Esophagus muscularis mucosa (tissue), 4 donors: Measurements from ENCODE around the gene ANKMY2. TPM values are rescaled to one million over a fixed set of nuclear protein-coding genes. Genes with fewer than 3 reads are reported as not detected.
"Not testable (repeated sequence)": the region's sequence is repeated elsewhere in the genome, so short reads cannot be mapped to it uniquely, and the experiment has no call there.

ENCODE experiments used
- DNase-seq: peaks from one replicate; pipeline ENCODE4 v3.0.0-alpha.2; 2017; ENCODE audit errors: extremely low spot score
- H3K27ac ChIP-seq, 4 donors: fragments of 200-600 bp; sonication (generic); replicated peaks in 1 of 4; 1 replicate in 3 of 4; 2 replicates in 1 of 4; pipeline ENCODE4 v1.5.1; 2016 to 2019; ENCODE audit warnings: mild to moderate bottlenecking in 1 of 4
- H3K27me3 ChIP-seq, 4 donors: fragments of 200-600 bp; sonication (generic); one replicate each; pipeline versions ENCODE4 v1.5.1 to v1.6.0; 2016 to 2019
- H3K36me3 ChIP-seq, 4 donors: fragments of 200-600 bp; sonication (generic); one replicate each; pipeline ENCODE4 v1.5.1; 2016 to 2019
- H3K4me1 ChIP-seq, 4 donors: fragments of 200-600 bp; sonication (generic); one replicate each; pipeline ENCODE4 v1.5.1; 2016 to 2019
- H3K4me3 ChIP-seq, 4 donors: fragments of 200-600 bp; sonication (generic); 1 replicate in 2 of 4; 2 replicates in 2 of 4; pipeline ENCODE4 v1.5.1; 2016 to 2019; ENCODE audit warnings: mild to moderate bottlenecking in 4 of 4, moderate library complexity in 1 of 4
- H3K9me3 ChIP-seq, 4 donors: fragments of 200-600 bp; sonication (generic); 1 replicate in 3 of 4; 2 replicates in 1 of 4; pipeline ENCODE4 v1.5.1; 2016 to 2019
- CTCF ChIP-seq, 3 experiments: fragments of 200-600 bp in 2 of 3; fragments of 450-650 bp in 1 of 3; sonication (generic) in 2 of 3; IDR thresholded peaks; one replicate each; pipeline ENCODE4 v1.5.1; 2017 to 2019; ENCODE audit warnings: antibody characterized with exemption in 3 of 3, mild to moderate bottlenecking in 2 of 3, moderate library complexity in 1 of 3
- EP300 ChIP-seq: sonication (generic); formaldehyde crosslinking; IDR thresholded peaks from one replicate; pipeline ENCODE4 v1.6.1; 2017; ENCODE audit warnings: antibody characterized with exemption
- POLR2A ChIP-seq: fragments of 450-650 bp; IDR thresholded peaks from one replicate; pipeline ENCODE4 v1.6.1; 2017; ENCODE audit warnings: antibody characterized with exemption, moderate library complexity, mild to moderate bottlenecking, low read depth
- POLR2AphosphoS5 ChIP-seq, 2 donors: sonication (generic); formaldehyde crosslinking; IDR thresholded peaks; one replicate each; pipeline ENCODE4 v1.6.1; 2017; ENCODE audit warnings: antibody characterized with exemption in 2 of 2
- WGBS: methylation state at CpG from one replicate; pipeline ENCODE4 v1.1.5; 2018; 5-methylcytosine and 5-hydroxymethylcytosine counted together
- intact Hi-C: fragments of 100-400 bp; cut with DNase I; formaldehyde crosslinking; loops from one replicate; pipeline ENCODE4 v1.15.1; 2023
- total RNA-seq, 4 donors: library from RNA; depleted of rRNA; stranded (reverse); fragments of >200 nt; gene quantifications; one replicate each; pipeline versions ENCODE4 v1.1.0 to v1.2.1, GENCODE V29; 2016

ANKMY2 gene
- total RNA-seq, 4 donors from 2014 or later, result 12.4 to 24.9 (median 17.6) TPM

- DNase-seq, result no peak
- Histone ChIP-seq H3K27ac (no peak overlapping the region), H3K9me3 (no peaks in the 10 kb centered on the region), H3K4me3 (no peak overlapping the region), H3K36me3 (peaks cover 28 to 69% (median 49%) of the 10 kb centered on the region in 4 donors), H3K4me1 (no peaks in the 10 kb centered on the region), H3K27me3 (no peaks in the 10 kb centered on the region)
- TF ChIP-seq EP300, result no peak
- no peak for TF ChIP-seq POLR2A
- no peak for TF ChIP-seq POLR2AphosphoS5 (IDR thresholded peaks at IDR 0.05)
- no peak for TF ChIP-seq CTCF (IDR thresholded peaks at IDR 0.05)
- 100% methylated on average over 2 of the region's 2 CpGs for WGBS
- intact Hi-C loops, result no loop called here
These were observed 42.7 kb upstream of the ANKMY2 start for GRCh38 chr7:16688249-16688648.

GRCh38 chr7:16685535-16685934 lies 40.0 kb upstream of the ANKMY2 start:
- Histone ChIP-seq H3K4me3 (no peak overlapping the region), H3K27ac (no peak overlapping the region), H3K4me1 (no peaks in the 10 kb centered on the region), H3K36me3 (peaks cover 40 to 70% (median 53%) of the 10 kb centered on the region in 4 donors), H3K9me3 (no peaks in the 10 kb centered on the region), H3K27me3 (no peaks in the 10 kb centered on the region)
- TF ChIP-seq EP300 (no peak), CTCF (IDR thresholded peaks at IDR 0.05) (no peak), POLR2AphosphoS5 (IDR thresholded peaks at IDR 0.05) (no peak), POLR2A (no peak)
- WGBS, result 95% methylated on average over 2 of the region's 2 CpGs
- DNase-seq, result no peak
- intact Hi-C loops, result no loop called here

GRCh38 chr7:16684935-16685334 lies 39.4 kb upstream of the ANKMY2 start:
- no peak for TF ChIP-seq EP300
- TF ChIP-seq POLR2AphosphoS5 (IDR thresholded peaks at IDR 0.05), result no peak
- TF ChIP-seq CTCF (IDR thresholded peaks at IDR 0.05), result no peak
- Histone ChIP-seq H3K4me3 (no peak overlapping the region), H3K27ac (no peak overlapping the region), H3K27me3 (no peaks in the 10 kb centered on the region), H3K4me1 (no peaks in the 10 kb centered on the region), H3K9me3 (no peaks in the 10 kb centered on the region), H3K36me3 (peaks cover 34 to 70% (median 48%) of the 10 kb centered on the region in 4 donors)
- 72% methylated on average over 2 of the region's 2 CpGs for WGBS
- intact Hi-C loops, result no loop called here
- no peak for DNase-seq

- WGBS, result 89% methylated on average over 14 of the region's 14 CpGs
These were observed 33.4 kb upstream of the ANKMY2 start for GRCh38 chr7:16678645-16679566.

GRCh38 chr7:16677978-16678494 lies 32.5 kb upstream of the ANKMY2 start:
- no peak for DNase-seq
- peaks cover 27 to 65% (median 44%) of the 10 kb centered on the region in 4 donors for H3K36me3 ChIP-seq
- WGBS, result 86% methylated on average over 12 of the region's 12 CpGs
- intact Hi-C loops, result no loop called here
- no peak overlapping the region for H3K4me3 ChIP-seq
- H3K9me3 ChIP-seq, result no peaks in the 10 kb centered on the region
- no peaks in the 10 kb centered on the region for H3K27me3 ChIP-seq
- TF ChIP-seq EP300 (no peak), POLR2AphosphoS5 (IDR thresholded peaks at IDR 0.05) (no peak), CTCF (IDR thresholded peaks at IDR 0.05) (no peak), POLR2A (no peak)
- no peaks in the 10 kb centered on the region for H3K4me1 ChIP-seq
- H3K27ac ChIP-seq, result no peak overlapping the region

More at GRCh38 chr7:16678645-16679566, 33.4 kb upstream of the ANKMY2 start:
- H3K4me3 ChIP-seq, H3K9me3 ChIP-seq, H3K27me3 ChIP-seq, H3K4me1 ChIP-seq, DNase-seq, H3K27ac ChIP-seq, intact Hi-C loops: not testable (repeated sequence)
- peaks cover 33 to 74% (median 52%) of the 10 kb centered on the region in 4 donors for H3K36me3 ChIP-seq
